ENCODE measurements around the gene OR9Q2.
"Not testable (repeated sequence)": the region's sequence is repeated elsewhere in the genome, so short reads cannot be mapped to it uniquely, and the experiment has no call there.

Gene OR9Q2

GRCh38 chr11:58188770-58189169 lies at the start of gene OR9Q2:
Gene OR9Q2 (plus strand): TSS chr11:58189070. CDS start chr11:58190491, 1,421 bp downstream.
- no peak for DNase-seq

GRCh38 chr11:58142761-58143160 lies 46.1 kb upstream of the OR9Q2 start:
- DNase-seq: no peak

DNA sequence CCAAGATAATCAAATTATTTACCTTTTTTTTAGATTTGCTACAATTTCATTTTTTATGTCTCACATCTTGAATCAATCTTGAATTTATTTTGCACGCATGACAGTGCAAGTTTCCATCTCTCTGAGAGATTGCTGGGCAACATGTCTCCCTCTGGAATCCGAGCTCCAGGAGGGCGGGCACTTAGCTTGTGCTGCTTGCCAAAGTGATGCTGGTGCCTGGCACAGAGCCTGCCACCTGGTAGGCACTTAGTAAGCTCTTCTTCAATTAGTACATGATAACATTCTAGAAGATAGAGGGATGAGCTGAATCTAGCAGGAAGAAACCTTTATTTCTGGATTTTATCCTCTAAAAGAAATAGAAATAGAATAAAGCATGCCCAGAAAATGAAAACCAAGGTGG lies 36.1 kb upstream of the OR9Q2 start:
- DNase-seq: no peak

GRCh38 chr11:58164389-58164788 lies 24.5 kb upstream of the OR9Q2 start:
- DNase-seq: no peak

- no peak for DNase-seq
Measured at GRCh38 chr11:58164990-58165389, 23.9 kb upstream of the OR9Q2 start.

- no peak for DNase-seq
Measured at GRCh38 chr11:58165504-58166106, 23.3 kb upstream of the OR9Q2 start.

GRCh38 chr11:58177409-58178054 lies 11.3 kb upstream of the OR9Q2 start:
- DNase-seq: no peak

GRCh38 chr11:58178444-58178843 lies 10.4 kb upstream of the OR9Q2 start:
- DNase-seq: no peak

DNA sequence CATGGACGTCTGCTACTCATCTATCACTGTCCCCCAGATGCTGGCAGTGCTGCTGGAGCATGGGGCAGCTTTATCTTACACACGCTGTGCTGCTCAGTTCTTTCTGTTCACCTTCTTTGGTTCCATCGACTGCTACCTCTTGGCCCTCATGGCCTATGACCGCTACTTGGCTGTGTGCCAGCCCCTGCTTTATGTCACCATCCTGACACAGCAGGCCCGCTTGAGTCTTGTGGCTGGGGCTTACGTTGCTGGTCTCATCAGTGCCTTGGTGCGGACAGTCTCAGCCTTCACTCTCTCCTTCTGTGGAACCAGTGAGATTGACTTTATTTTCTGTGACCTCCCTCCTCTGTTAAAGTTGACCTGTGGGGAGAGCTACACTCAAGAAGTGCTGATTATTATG lies 9.2 kb upstream of the OR9Q2 start:
- no peak for DNase-seq

DNA sequence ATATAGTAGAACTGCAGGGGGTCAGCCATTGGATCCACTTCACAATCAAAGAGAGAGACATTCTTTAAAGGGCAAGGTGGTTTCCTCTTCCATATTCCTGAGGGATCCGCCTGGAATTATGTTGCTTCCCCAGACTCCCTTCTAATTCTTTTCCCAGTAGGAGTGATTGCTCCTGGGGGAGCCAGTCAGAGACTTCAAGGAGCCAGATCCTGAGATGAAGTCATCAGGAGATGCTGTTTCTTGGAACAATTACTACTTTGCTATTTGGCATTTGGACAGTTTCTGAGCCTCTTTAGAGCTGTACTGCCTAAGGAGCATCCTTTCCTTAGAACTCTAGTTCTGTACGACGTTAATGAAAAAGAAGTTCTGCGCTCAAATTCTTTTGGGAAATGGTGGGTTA lies 1.9 kb upstream of the OR9Q2 start:
- no peak for DNase-seq

DNA sequence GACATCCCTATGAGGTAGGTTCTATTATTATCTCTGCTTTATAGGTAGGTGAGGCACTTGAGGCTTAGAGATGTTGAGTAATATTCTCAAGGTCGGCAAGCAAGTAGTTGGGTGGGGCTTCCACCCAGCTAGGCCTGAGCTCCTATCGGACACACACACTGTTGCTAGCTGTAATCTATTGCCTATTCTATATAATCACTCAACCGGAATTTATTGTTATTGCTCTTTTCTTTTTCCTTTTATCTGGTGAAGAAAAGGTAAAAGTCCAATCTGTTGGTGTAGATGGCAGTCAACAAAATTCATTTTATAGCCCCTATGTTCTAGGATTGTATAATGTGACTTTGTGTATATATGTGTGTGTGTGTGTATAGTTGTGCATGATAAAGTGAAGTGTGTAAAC lies 3.4 kb downstream of the OR9Q2 start:
- DNase-seq: no peak

GRCh38 chr11:58193391-58193790 lies 4.5 kb downstream of the OR9Q2 start:
- DNase-seq: no peak

GRCh38 chr11:58195939-58196338 lies 7.1 kb downstream of the OR9Q2 start:
- no peak for DNase-seq

GRCh38 chr11:58199271-58199670 lies 10.4 kb downstream of the OR9Q2 start:
- no peak for DNase-seq

DNA sequence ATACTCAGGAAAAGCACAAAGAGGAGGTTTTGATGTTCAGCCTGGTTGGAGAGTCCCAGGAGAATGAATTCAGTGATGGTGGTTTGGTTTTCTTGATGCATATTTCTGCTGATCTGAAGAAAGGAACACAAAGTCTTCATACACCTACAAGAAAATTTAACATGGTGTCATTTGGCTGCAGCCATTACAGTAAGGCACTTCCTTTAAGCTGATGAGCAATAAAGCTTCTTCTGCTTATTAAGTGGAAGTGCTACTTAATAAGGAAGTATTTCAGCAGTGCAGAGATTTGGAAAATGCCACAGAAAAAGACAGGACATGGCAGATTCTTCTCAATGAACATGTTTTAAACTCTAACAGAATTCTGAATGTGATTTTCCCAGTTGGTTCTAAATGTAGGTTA lies 15.2 kb downstream of the OR9Q2 start, which contains the start of gene OR1S2:
Gene OR1S2 (minus strand): TSS at position 101 of the 400 bp plus-strand sequence. CDS start 0 bp downstream, at position 101.
- no peak for DNase-seq

GRCh38 chr11:58212420-58212819 lies 23.6 kb downstream of the OR9Q2 start, which contains the start of gene OR1S1:
Gene OR1S1 (plus strand): TSS chr11:58212720.
- DNase-seq: not testable (repeated sequence)

DNA sequence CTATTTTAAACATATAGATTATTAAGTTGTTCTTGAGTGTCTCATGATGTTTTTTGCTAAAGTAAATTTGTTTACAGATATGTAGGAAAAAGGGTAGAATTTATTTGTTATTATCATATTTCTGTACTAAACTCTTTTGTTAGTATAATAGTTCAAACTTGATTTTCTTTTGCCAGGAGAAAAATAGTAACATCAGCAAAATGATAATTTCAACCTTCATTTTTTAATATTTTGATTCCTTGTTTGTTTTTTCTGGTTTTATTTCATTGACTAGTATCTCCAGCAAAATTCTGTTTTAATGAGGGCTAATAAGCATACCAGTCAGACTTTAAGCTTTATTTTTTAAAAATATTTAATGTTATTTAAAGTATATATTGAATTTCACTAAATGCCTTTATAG lies 27.6 kb downstream of the OR9Q2 start:
- no peak for DNase-seq

DNA sequence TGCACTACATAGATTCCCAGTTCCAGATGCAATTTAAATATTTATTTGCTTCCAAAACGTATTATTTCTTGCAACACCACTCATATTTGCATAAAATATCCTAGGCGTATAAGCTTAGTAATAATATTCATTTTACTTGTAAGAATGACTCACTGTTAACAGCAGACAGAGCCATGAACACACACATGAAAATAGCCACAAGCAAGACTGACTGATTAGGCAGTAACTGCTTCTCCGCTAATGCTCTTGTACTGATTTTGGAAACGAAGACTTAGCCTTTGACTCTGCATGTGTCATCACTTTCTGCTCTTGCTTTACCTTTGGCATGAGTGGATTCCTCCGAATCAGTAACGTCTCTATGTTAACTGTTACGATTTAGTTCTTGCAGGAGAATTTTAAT lies 33.9 kb downstream of the OR9Q2 start:
- no peak for DNase-seq

DNA sequence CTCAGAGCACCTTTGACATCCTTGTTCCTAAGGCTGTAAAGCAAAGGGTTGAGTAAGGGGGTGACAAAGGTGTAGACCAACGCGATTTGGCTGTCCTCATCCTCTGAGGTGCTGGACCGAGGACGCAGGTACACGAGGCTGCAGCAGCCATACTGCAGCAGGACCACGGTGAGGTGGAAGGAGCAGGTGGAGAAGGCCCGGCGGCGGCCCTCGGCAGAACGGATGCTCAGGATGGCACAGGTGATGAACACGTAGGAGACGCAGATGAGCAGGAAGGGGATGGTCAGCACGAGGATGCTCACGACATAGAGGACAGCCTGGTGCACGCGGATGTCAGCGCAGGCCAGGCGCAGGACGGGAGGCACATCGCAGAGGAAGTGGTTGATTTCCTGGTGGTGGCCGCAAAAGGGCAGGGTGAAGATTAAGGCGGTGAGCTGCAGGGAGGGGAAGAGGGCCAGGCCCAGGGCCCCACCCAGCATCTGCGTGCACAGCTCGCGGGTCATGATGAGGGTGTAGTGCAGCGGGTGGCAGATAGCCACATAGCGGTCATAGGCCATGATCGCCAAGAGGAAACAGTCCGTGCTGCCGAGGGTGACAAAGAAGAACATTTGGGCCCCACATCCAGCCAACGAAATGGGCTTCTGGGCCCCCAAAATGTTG lies 39.2 kb downstream of the OR9Q2 start:
- no peak for DNase-seq

All from AML-193 (cell line).